ENCODE measurements around the gene C2CD4B. TPM values are rescaled to one million over a fixed set of nuclear protein-coding genes. Genes with fewer than 3 reads are reported as not detected.

Gene C2CD4B
- total RNA-seq, 1 donor from 2014 or later = not detected

DNA sequence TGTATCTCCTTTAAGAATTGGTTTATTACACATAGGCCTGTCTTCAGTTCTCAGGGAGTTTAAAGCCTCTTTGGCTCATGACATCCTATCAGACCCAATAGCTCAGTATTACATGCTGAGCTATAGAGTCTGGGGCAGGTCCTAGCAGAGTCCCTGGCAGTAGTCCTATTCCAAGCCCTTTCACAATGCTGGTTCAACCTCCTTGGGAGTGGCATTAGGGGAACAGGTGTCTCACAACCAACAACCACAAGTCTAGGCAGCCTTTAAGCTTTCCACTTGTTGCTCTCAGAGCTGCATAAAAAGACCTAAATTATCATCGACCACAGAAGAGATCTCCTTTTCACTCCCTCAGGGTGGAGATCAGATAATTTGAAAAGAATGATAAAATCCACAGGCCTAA lies 22.8 kb upstream of the C2CD4B start:
- no peaks in the 10 kb centered on the region for H3K9me3 Mint-ChIP-seq
- DNase-seq (ENCODE audit: low spot score in 2 of 2, unreplicated experiment in 2 of 2) = no peak
- no peak overlapping the region for H3K4me3 Mint-ChIP-seq
- no peaks in the 10 kb centered on the region for H3K4me1 Mint-ChIP-seq
- H3K36me3 Mint-ChIP-seq = no peaks in the 10 kb centered on the region
- H3K27ac Mint-ChIP-seq = no peak overlapping the region
- peaks cover 18% of the 10 kb centered on the region for H3K27me3 Mint-ChIP-seq (ENCODE audit: low read depth)
- TF ChIP-seq CTCF (IDR thresholded peaks at IDR 0.05; ENCODE audit: unreplicated experiment) = no peak

DNA sequence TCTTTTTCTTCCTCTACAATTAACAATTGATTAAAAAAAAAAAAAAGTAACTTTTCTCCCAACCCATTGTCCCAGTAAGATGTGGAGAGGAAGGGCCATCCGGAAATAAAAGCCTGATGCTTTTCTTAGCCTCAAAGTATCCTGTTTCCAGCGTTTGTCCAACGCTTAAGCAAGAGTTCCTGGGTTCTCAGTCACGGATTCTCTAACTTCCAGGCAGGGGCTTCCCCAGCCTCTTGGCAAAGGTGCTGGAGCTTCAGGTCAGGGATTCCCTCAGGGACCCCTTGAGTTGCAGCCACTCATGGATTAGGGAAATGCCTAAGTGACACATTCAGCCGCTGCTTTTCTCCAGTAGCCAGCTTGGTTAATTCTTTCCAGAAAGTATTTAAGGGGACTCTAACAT lies 22.3 kb upstream of the C2CD4B start:
- Mint-ChIP-seq H3K4me1 (no peaks in the 10 kb centered on the region), H3K4me3 (no peak overlapping the region), H3K27me3 (ENCODE audit: low read depth) (peaks cover 14% of the 10 kb centered on the region), H3K27ac (no peak overlapping the region), H3K9me3 (no peaks in the 10 kb centered on the region), H3K36me3 (no peaks in the 10 kb centered on the region)
- no peak for DNase-seq (ENCODE audit: low spot score in 2 of 2, unreplicated experiment in 2 of 2)
- no peak for TF ChIP-seq CTCF (IDR thresholded peaks at IDR 0.05; ENCODE audit: unreplicated experiment)

DNA sequence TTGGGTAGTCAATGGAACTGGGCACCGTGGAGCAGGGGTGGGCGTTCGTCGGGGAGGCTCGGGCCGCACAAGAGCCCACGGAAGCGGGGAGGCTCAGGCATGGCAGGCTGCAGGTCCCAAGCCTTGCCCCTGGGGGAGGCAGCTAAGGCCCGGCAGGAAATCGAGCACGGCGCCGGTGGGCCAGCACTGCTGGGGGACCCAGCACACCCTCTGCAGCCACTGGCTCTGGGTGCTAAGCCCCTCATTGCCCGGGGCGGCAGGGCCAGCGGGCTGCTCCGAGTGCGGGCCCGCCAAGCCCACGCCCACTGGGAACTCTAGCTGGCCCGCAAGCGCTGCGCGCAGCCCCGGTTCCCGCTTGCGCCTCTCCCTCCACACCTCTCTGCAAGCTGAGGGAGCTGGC lies 21.5 kb upstream of the C2CD4B start:
- Mint-ChIP-seq H3K27ac (no peak overlapping the region), H3K9me3 (peaks cover 8% of the 10 kb centered on the region), H3K4me3 (no peak overlapping the region), H3K4me1 (no peaks in the 10 kb centered on the region), H3K27me3 (ENCODE audit: low read depth) (peaks cover 11% of the 10 kb centered on the region), H3K36me3 (no peaks in the 10 kb centered on the region)
- no peak for DNase-seq (ENCODE audit: low spot score in 2 of 2, unreplicated experiment in 2 of 2)
- TF ChIP-seq CTCF (IDR thresholded peaks at IDR 0.05; ENCODE audit: unreplicated experiment) = no peak

- no peak for TF ChIP-seq CTCF (IDR thresholded peaks at IDR 0.05; ENCODE audit: unreplicated experiment)
- H3K4me1 Mint-ChIP-seq = no peaks in the 10 kb centered on the region
- no peaks in the 10 kb centered on the region for H3K36me3 Mint-ChIP-seq
- H3K4me3 Mint-ChIP-seq = no peak overlapping the region
- no peaks in the 10 kb centered on the region for H3K27me3 Mint-ChIP-seq (ENCODE audit: low read depth)
- peaks cover 17% of the 10 kb centered on the region for H3K9me3 Mint-ChIP-seq
- H3K27ac Mint-ChIP-seq = no peak overlapping the region
- no peak for DNase-seq (ENCODE audit: low spot score in 2 of 2, unreplicated experiment in 2 of 2)
Observed at GRCh38 chr15:62183130-62183529, 18.0 kb upstream of the C2CD4B start.

DNA sequence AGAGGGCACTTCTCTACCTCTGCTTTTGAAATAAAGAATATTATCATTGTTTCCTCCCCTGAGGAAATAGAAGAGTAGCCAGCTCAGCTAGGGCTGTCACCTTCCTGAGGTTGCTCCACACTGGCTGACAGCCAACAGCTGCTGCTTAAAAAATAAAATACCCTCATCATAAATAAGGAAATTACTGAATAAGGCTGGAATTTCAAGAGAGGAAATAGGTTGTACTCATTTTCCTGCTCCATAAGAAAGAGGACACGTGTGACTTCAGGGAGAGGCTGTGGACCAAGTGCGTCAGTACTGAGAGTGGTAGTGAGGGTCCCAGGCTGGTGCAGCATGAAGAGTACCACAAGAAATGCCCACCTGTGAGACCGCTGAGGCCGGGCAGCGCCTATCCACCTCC lies 8.1 kb upstream of the C2CD4B start:
- no peak for DNase-seq (ENCODE audit: low spot score in 2 of 2, unreplicated experiment in 2 of 2)
- no peaks in the 10 kb centered on the region for H3K9me3 Mint-ChIP-seq
- no peaks in the 10 kb centered on the region for H3K4me1 Mint-ChIP-seq
- H3K4me3 Mint-ChIP-seq = no peak overlapping the region
- H3K36me3 Mint-ChIP-seq = no peaks in the 10 kb centered on the region
- H3K27me3 Mint-ChIP-seq (ENCODE audit: low read depth) = peaks cover 42% of the 10 kb centered on the region
- H3K27ac Mint-ChIP-seq = no peak overlapping the region
- TF ChIP-seq CTCF (IDR thresholded peaks at IDR 0.05; ENCODE audit: unreplicated experiment) = no peak

- no peak for TF ChIP-seq CTCF (IDR thresholded peaks at IDR 0.05; ENCODE audit: unreplicated experiment)
- H3K27me3 Mint-ChIP-seq (ENCODE audit: low read depth) = peaks cover 55% of the 10 kb centered on the region
- no peaks in the 10 kb centered on the region for H3K4me1 Mint-ChIP-seq
- H3K27ac Mint-ChIP-seq = no peak overlapping the region
- no peak for DNase-seq (ENCODE audit: low spot score in 2 of 2, unreplicated experiment in 2 of 2)
- no peaks in the 10 kb centered on the region for H3K9me3 Mint-ChIP-seq
- no peak overlapping the region for H3K4me3 Mint-ChIP-seq
- H3K36me3 Mint-ChIP-seq = no peaks in the 10 kb centered on the region
Observed at GRCh38 chr15:62171882-62172281, 6.8 kb upstream of the C2CD4B start.

Measured in mesothelial cell of epicardium (in vitro differentiated cells).